Panc1 (cell line): ENCODE measurements around the gene SHROOM3. TPM values are rescaled to one million over a fixed set of nuclear protein-coding genes. Genes with fewer than 3 reads are reported as not detected.

ENCODE experiments used
- ATAC-seq: fragments of 200-7000 bp; cut with Tn5 transposase; 2 replicates; pipeline ENCODE4 v1.9.1; 2020; ENCODE audit warnings: mild to moderate bottlenecking, moderate library complexity
- BruUV-seq: library from RNA; stranded (reverse); fragments of 400-500 nt; replicated peaks from 2 replicates; lab custom pipeline; 2021; lab: Mats Ljungman, UMichigan
- CTCF ChIA-PET: fragments of 300-600 bp; sonication (Branson Sonifier 250); formaldehyde crosslinking; loops from one replicate; lab custom pipeline; 2022; ENCODE audit warnings: antibody characterized with exemption; lab: Charles Lee
- POLR2A ChIA-PET: fragments of 300-600 bp; sonication (Branson Sonifier 250); formaldehyde crosslinking; loops from one replicate; lab custom pipeline; 2022; ENCODE audit warnings: antibody characterized with exemption; lab: Charles Lee
- DNase-seq: peaks from one replicate; pipeline ENCODE4 v3.0.0-alpha.2; 2010; ENCODE audit warnings: low read depth, low spot score
- H3K27ac ChIP-seq: 2 replicates; pipeline ENCODE4 v1.5.1; 2011; ENCODE audit warnings: mild to moderate bottlenecking, low read length, inconsistent platforms
- H3K27me3 ChIP-seq: fragments of 200-500 bp; sonication (Bioruptor generic); 2 replicates; pipeline ENCODE4 v1.6.0; 2014; ENCODE audit warnings: low read length, inconsistent platforms; ENCODE audit not compliant: control insufficient read depth, insufficient read depth
- H3K36me3 ChIP-seq: fragments of 200-500 bp; sonication (Bioruptor generic); 2 replicates; pipeline ENCODE4 v1.5.1; 2014; ENCODE audit warnings: inconsistent platforms, mild to moderate bottlenecking, low read length, moderate library complexity; ENCODE audit not compliant: control insufficient read depth, insufficient read depth
- H3K4me1 ChIP-seq: 2 replicates; pipeline ENCODE4 v1.5.1; 2011; ENCODE audit warnings: inconsistent platforms, mild to moderate bottlenecking, low read length, moderate library complexity; ENCODE audit not compliant: control insufficient read depth, insufficient read depth
- H3K4me3 ChIP-seq, 2 experiments: 2 replicates each; pipeline ENCODE4 v1.5.1; 2011 to 2012; ENCODE audit warnings: low read depth in 2 of 2, low read length in 2 of 2, mild to moderate bottlenecking in 2 of 2, inconsistent platforms in 1 of 2, moderate library complexity in 1 of 2
- H3K9me3 ChIP-seq: fragments of 200-500 bp; sonication (Bioruptor generic); 2 replicates; pipeline ENCODE4 v1.5.1; 2014; ENCODE audit warnings: low read depth, mild to moderate bottlenecking, inconsistent platforms, low read length, moderate library complexity; ENCODE audit not compliant: control insufficient read depth, insufficient read depth
- POLR2AphosphoS5 ChIP-seq: IDR thresholded peaks from 2 replicates; pipeline ENCODE4 v1.6.1; 2012; ENCODE audit warnings: mild to moderate bottlenecking, low read depth, low read length, moderate library complexity
- SIN3A ChIP-seq: IDR thresholded peaks from 2 replicates; pipeline ENCODE4 v1.6.1; 2012; ENCODE audit warnings: low read depth, mild to moderate bottlenecking, low read length, moderate library complexity, borderline replicate concordance; ENCODE audit not compliant: insufficient read depth
- TCF7L2 ChIP-seq: IDR thresholded peaks from 2 replicates; pipeline ENCODE4 v1.6.1; 2011; ENCODE audit warnings: mild to moderate bottlenecking, low read depth, low read length, inconsistent platforms
- in situ Hi-C: cut with HindIII; loops from 2 replicates; pipeline ENCODE4 v1.10.0; 2016; ENCODE audit warnings: low sequenced_read_pairs, low pct_unique_long_range_greater_than_20kb
- intact Hi-C: fragments of 100-400 bp; cut with micrococcal nuclease; formaldehyde crosslinking; loops from one replicate; pipeline ENCODE4 v1.10.0; 2022; ENCODE audit not compliant: unreplicated experiment
- total RNA-seq: library from RNA; stranded (reverse); gene quantifications from one replicate; pipeline ENCODE4 v1.2.1, GENCODE V29; 2021; ENCODE audit not compliant: unreplicated experiment
- TF ChIP-seq, protein P1 (sequence below): fragments of 450-650 bp; IDR thresholded peaks from 2 replicates; pipeline ENCODE4 v1.5.1; 2017; ENCODE audit warnings: mild to moderate bottlenecking
- TF ChIP-seq, protein P2 (sequence below), 2 experiments: IDR thresholded peaks; 2 replicates each; pipeline ENCODE4 v1.6.1; 2011 to 2012; ENCODE audit warnings: low read depth in 2 of 2, control low read depth in 1 of 2, low read length in 1 of 2, mild to moderate bottlenecking in 1 of 2, moderate library complexity in 1 of 2; ENCODE audit not compliant: insufficient read depth in 1 of 2

Gene SHROOM3
- total RNA-seq, 1 experiment from 2014 or later = 7.2 TPM

DNA sequence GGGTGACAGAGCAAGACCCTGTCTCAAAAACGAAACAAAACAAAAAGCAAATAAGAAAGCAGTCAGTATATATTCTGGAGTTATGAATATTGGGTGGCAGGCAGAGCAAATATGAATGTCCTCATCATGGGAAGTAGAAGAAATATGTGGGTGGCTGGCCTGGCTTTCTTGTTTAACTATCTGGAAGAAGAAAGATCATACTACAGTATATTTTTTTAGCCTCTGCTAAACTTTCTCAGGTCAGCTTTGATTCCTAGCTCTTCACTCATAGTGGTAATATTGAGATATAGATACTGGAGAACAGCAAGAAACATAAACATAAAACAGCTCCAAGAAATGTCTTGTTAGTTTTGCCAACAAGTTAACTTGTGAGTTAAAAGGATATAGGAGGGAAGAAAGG, 270.4 kb downstream of the SHROOM3 start:
- DNase-seq (no peak), ATAC-seq (no peak)
- no peak overlapping the region for H3K4me3 ChIP-seq
- H3K27ac ChIP-seq = no peak overlapping the region
- intact Hi-C loops (no loop called here), in situ Hi-C loops (no loop called here)
- no peaks in the 10 kb centered on the region for H3K9me3 ChIP-seq
- no TSS peak for BruUV-seq
- no peaks in the 10 kb centered on the region for H3K27me3 ChIP-seq
- no peak for TF ChIP-seq TCF7L2
- TF ChIP-seq, protein P1, sequence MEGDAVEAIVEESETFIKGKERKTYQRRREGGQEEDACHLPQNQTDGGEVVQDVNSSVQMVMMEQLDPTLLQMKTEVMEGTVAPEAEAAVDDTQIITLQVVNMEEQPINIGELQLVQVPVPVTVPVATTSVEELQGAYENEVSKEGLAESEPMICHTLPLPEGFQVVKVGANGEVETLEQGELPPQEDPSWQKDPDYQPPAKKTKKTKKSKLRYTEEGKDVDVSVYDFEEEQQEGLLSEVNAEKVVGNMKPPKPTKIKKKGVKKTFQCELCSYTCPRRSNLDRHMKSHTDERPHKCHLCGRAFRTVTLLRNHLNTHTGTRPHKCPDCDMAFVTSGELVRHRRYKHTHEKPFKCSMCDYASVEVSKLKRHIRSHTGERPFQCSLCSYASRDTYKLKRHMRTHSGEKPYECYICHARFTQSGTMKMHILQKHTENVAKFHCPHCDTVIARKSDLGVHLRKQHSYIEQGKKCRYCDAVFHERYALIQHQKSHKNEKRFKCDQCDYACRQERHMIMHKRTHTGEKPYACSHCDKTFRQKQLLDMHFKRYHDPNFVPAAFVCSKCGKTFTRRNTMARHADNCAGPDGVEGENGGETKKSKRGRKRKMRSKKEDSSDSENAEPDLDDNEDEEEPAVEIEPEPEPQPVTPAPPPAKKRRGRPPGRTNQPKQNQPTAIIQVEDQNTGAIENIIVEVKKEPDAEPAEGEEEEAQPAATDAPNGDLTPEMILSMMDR = no peak
- TF ChIP-seq SIN3A = no peak
- no peak for TF ChIP-seq POLR2AphosphoS5
- TF ChIP-seq, protein P2, sequence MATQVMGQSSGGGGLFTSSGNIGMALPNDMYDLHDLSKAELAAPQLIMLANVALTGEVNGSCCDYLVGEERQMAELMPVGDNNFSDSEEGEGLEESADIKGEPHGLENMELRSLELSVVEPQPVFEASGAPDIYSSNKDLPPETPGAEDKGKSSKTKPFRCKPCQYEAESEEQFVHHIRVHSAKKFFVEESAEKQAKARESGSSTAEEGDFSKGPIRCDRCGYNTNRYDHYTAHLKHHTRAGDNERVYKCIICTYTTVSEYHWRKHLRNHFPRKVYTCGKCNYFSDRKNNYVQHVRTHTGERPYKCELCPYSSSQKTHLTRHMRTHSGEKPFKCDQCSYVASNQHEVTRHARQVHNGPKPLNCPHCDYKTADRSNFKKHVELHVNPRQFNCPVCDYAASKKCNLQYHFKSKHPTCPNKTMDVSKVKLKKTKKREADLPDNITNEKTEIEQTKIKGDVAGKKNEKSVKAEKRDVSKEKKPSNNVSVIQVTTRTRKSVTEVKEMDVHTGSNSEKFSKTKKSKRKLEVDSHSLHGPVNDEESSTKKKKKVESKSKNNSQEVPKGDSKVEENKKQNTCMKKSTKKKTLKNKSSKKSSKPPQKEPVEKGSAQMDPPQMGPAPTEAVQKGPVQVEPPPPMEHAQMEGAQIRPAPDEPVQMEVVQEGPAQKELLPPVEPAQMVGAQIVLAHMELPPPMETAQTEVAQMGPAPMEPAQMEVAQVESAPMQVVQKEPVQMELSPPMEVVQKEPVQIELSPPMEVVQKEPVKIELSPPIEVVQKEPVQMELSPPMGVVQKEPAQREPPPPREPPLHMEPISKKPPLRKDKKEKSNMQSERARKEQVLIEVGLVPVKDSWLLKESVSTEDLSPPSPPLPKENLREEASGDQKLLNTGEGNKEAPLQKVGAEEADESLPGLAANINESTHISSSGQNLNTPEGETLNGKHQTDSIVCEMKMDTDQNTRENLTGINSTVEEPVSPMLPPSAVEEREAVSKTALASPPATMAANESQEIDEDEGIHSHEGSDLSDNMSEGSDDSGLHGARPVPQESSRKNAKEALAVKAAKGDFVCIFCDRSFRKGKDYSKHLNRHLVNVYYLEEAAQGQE (IDR thresholded peaks at IDR 0.05; ENCODE audit: insufficient read depth in 1 of 2, low read depth in 2 of 2, low read length in 1 of 2) = no peak
- POLR2A ChIA-PET = no interaction called here
- no peaks in the 10 kb centered on the region for H3K36me3 ChIP-seq
- CTCF ChIA-PET = no interaction called here
- H3K4me1 ChIP-seq = peaks cover 10% of the 10 kb centered on the region

DNA sequence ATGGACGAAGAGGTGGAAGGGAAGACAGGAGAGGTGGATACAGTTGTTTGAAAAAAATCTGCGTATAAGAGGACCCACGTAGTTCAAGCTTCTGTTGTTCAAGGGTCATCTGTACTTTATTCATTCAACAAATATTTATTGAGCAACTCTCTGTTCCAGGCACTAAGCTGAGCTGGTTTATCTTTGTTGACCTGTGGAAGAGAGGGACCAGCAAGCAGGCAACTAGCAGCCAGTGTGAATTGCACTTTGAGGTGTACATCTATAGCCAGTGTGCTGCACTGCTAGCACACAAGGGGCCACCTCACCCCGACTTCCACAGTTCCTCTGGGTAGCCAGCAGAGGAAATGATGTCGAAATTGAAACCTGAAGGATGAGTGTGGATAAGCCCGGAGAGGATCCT, 271.6 kb downstream of the SHROOM3 start:
- ATAC-seq = no peak
- peaks cover 10% of the 10 kb centered on the region for H3K4me1 ChIP-seq
- intact Hi-C loops (no loop called here), in situ Hi-C loops (no loop called here)
- DNase-seq = no peak
- no peaks in the 10 kb centered on the region for H3K27me3 ChIP-seq
- no peaks in the 10 kb centered on the region for H3K36me3 ChIP-seq
- POLR2A ChIA-PET = no interaction called here
- H3K9me3 ChIP-seq = no peaks in the 10 kb centered on the region
- no peak overlapping the region for H3K4me3 ChIP-seq
- TF ChIP-seq, protein P1 = no peak
- TF ChIP-seq TCF7L2 (no peak), POLR2AphosphoS5 (no peak), SIN3A (no peak)
- TF ChIP-seq, protein P2 (IDR thresholded peaks at IDR 0.05; ENCODE audit: insufficient read depth in 1 of 2, low read depth in 2 of 2, low read length in 1 of 2) = no peak
- no TSS peak for BruUV-seq
- H3K27ac ChIP-seq = no peak overlapping the region
- CTCF ChIA-PET = no interaction called here
